Heart left ventricle (tissue), 16 donors: ENCODE results near the gene DDX53. TPM values are rescaled to one million over a fixed set of nuclear protein-coding genes. Genes with fewer than 3 reads are reported as not detected.

Experiments used
- ATAC-seq, 4 donors: fragments of 200-7000 bp; cut with Tn5 transposase; one replicate each; pipeline ENCODE4 v1.9.1; 2020 to 2022; ENCODE audit warnings: moderate library complexity in 4 of 4, mild to moderate bottlenecking in 3 of 4, moderate number of reproducible peaks in 1 of 4
- DNase-seq, 5 donors: peaks; one replicate each; pipeline ENCODE4 v3.0.0-alpha.2; 2020
- H3K27ac ChIP-seq, 12 donors: fragments of 200-600 bp; sonication (generic) in 4 of 12; one replicate each; pipeline versions ENCODE4 v1.5.0 to v1.8.0; 2016 to 2022; ENCODE audit warnings: mild to moderate bottlenecking in 2 of 12
- H3K27me3 ChIP-seq, 9 donors: fragments of 200-600 bp; sonication (generic) in 2 of 9; one replicate each; pipeline versions ENCODE4 v1.5.1 to v1.8.0; 2016 to 2022; ENCODE audit warnings: mild to moderate bottlenecking in 3 of 9
- H3K36me3 ChIP-seq, 9 donors: fragments of 200-600 bp; sonication (generic) in 2 of 9; one replicate each; pipeline versions ENCODE4 v1.5.0 to v1.8.0; 2018 to 2022; ENCODE audit warnings: mild to moderate bottlenecking in 2 of 9
- H3K4me1 ChIP-seq, 12 donors: fragments of 200-600 bp; sonication (generic) in 4 of 12; one replicate each; pipeline versions ENCODE4 v1.5.0 to v1.8.0; 2016 to 2022; ENCODE audit warnings: mild to moderate bottlenecking in 3 of 12
- H3K4me3 ChIP-seq, 12 donors: fragments of 200-600 bp; sonication (generic) in 4 of 12; one replicate each; pipeline versions ENCODE4 v1.5.0 to v1.8.0; 2017 to 2022; ENCODE audit warnings: mild to moderate bottlenecking in 9 of 12, moderate library complexity in 4 of 12
- H3K9me3 ChIP-seq, 12 donors: fragments of 200-600 bp; sonication (generic) in 4 of 12; one replicate each; pipeline versions ENCODE4 v1.5.0 to v1.8.0; 2016 to 2022; ENCODE audit warnings: mild to moderate bottlenecking in 1 of 12
- CTCF ChIP-seq, 12 donors: fragments of 200-600 bp; sonication (generic) in 4 of 12; IDR thresholded peaks; one replicate each; pipeline versions ENCODE4 v1.5.0 to v1.8.0; 2018 to 2022; ENCODE audit warnings: antibody characterized with exemption in 12 of 12, mild to moderate bottlenecking in 5 of 12
- POLR2A ChIP-seq, 2 donors: fragments of 450-650 bp; IDR thresholded peaks; one replicate each; pipeline ENCODE4 v1.6.1; 2017; ENCODE audit warnings: antibody characterized with exemption in 2 of 2, mild to moderate bottlenecking in 2 of 2, moderate library complexity in 2 of 2
- WGBS, 4 donors: extraction: QIAGEN DNeasy Blood & Tissue Kit in 2 of 4; methylation state at CpG; one replicate each; pipeline versions ENCODE4 v1.1.5 to v1.1.7; 2013 to 2018; 5-methylcytosine and 5-hydroxymethylcytosine counted together
- intact Hi-C, 10 donors: fragments of 100-400 bp; cut with DNase I; formaldehyde crosslinking; loops; one replicate each; pipeline versions ENCODE4 v1.11.1 to v1.14.2; 2022
- polyA plus RNA-seq, 2 donors: library from polyadenylated mRNA; stranded (reverse); fragments of 200-250 nt; gene quantifications; one replicate each; pipeline ENCODE4 v1.2.3, GENCODE V29; 2013
- total RNA-seq, 9 donors: library from RNA; depleted of rRNA in 2 of 9; stranded (reverse); fragments of >200 nt in 2 of 9; fragmentation: NEBNext Ultra II Directional in 3 of 9; extraction: Animal tissue kit (Norgen Biotek cat#: 25700) in 3 of 9; gene quantifications; one replicate each; pipeline versions ENCODE4 v1.1.0 to v1.2.4, GENCODE V29; 2016 to 2023
- donor health status: ischemic (EF 13 %, LVEDD 7.1; RV severe dilation, severe dysfunction).
- donor health status: healthy with polysubstance abuse.
- donor health status: DM: no; HTN: yes; CAD: no.
- donor health status: DM: no; HTN: no; CAD: no.
- donor health status: ischemic (EF 25% LVEDD 6.9; RV normal size, moderate dysfunction).
- donor health status: ischemic (EF 25% LVEDD 5.7; RV mildly dilated, moderate dysfunction).
- donor health status: healthy.
- donor health status: DM: yes; HTN: yes; CAD: no.
- donor health status: ischemic (EF 35%, LVEDD 5.7; RV mildly dilated, moderate dysfunction).
- donor health status: nonischemic (EF 11% LVEDD 7.7; RV severe dilation, severe dysfunction).
- donor health status: DM: yes; HTN: yes; CAD: no.
- donor health status: PGD.
- donor health status: ischemic (EF 29% LVEDD 5.4; RV normal size, mild dysfunction).
- donor health status: nonischemic (EF 23%, LVEDD 6.1; RV moderate dilation, normal function).

The DDX53 gene
- total and polyA plus RNA-seq, 11 donors: not detected

GRCh38 chrX:23012636-23013035, 12.9 kb downstream of the DDX53 start:
- peak overlapping the region in 5 of 12 donors; percentile 18 to 61 (median 46) for H3K27ac ChIP-seq
- H3K9me3 ChIP-seq: no peaks in the 10 kb centered on the region
- ATAC-seq (peak in 2 of 4 donors; percentile 18 to 22), DNase-seq (no peak)
- H3K36me3 ChIP-seq: no peaks in the 10 kb centered on the region
- H3K27me3 ChIP-seq: no peaks in the 10 kb centered on the region
- TF ChIP-seq CTCF (IDR thresholded peaks at IDR 0.05) (no peak), POLR2A (IDR thresholded peaks at IDR 0.05) (no peak)
- intact Hi-C loops: no loop called here
- WGBS, 4 donors: 65 to 88% (median 72%) methylated on average over 1 of the region's 1 CpG
- H3K4me3 ChIP-seq: no peak overlapping the region
- H3K4me1 ChIP-seq: no peaks in the 10 kb centered on the region

- Histone ChIP-seq H3K4me3 (no peak overlapping the region), H3K27ac (no peak overlapping the region), H3K9me3 (no peaks in the 10 kb centered on the region), H3K4me1 (no peaks in the 10 kb centered on the region), H3K27me3 (no peaks in the 10 kb centered on the region), H3K36me3 (no peaks in the 10 kb centered on the region)
- intact Hi-C loops: no loop called here
- DNase-seq (no peak), ATAC-seq (no peak)
- TF ChIP-seq CTCF (IDR thresholded peaks at IDR 0.05): no peak
- no peak for TF ChIP-seq POLR2A (IDR thresholded peaks at IDR 0.05)
- WGBS, 4 donors: 41 to 53% (median 51%) methylated on average over 2 of the region's 2 CpGs
These were observed 13.6 kb downstream of the DDX53 start for GRCh38 chrX:23013366-23013765.

- H3K4me3 ChIP-seq: no peak overlapping the region
- no peaks in the 10 kb centered on the region for H3K27me3 ChIP-seq
- H3K9me3 ChIP-seq: no peaks in the 10 kb centered on the region
- no peaks in the 10 kb centered on the region for H3K4me1 ChIP-seq
- TF ChIP-seq CTCF (IDR thresholded peaks at IDR 0.05) (no peak), POLR2A (IDR thresholded peaks at IDR 0.05) (no peak)
- DNase-seq (no peak), ATAC-seq (no peak)
- no peaks in the 10 kb centered on the region for H3K36me3 ChIP-seq
- intact Hi-C loops: no loop called here
- 64 to 94% (median 76%) methylated on average over 3 of the region's 3 CpGs for WGBS, 4 donors
- H3K27ac ChIP-seq: no peak overlapping the region
These were observed 31.8 kb downstream of the DDX53 start for GRCh38 chrX:23031600-23031999.

- Histone ChIP-seq H3K27me3 (no peaks in the 10 kb centered on the region), H3K4me1 (no peaks in the 10 kb centered on the region), H3K4me3 (no peak overlapping the region), H3K9me3 (no peaks in the 10 kb centered on the region), H3K27ac (no peak overlapping the region), H3K36me3 (no peaks in the 10 kb centered on the region)
- ATAC-seq (no peak), DNase-seq (no peak)
- 68 to 91% (median 82%) methylated on average over 3 of the region's 3 CpGs for WGBS, 4 donors
- TF ChIP-seq POLR2A (IDR thresholded peaks at IDR 0.05) (no peak), CTCF (IDR thresholded peaks at IDR 0.05) (no peak)
- intact Hi-C loops: no loop called here
These were observed 35.7 kb downstream of the DDX53 start for GRCh38 chrX:23035493-23035892.
